ENCODE data around the gene FAR1. TPM values are rescaled to one million over a fixed set of nuclear protein-coding genes. Genes with fewer than 3 reads are reported as not detected.
"Not testable (repeated sequence)": the region's sequence is repeated elsewhere in the genome, so short reads cannot be mapped to it uniquely, and the experiment has no call there.

Gene FAR1, protein sequence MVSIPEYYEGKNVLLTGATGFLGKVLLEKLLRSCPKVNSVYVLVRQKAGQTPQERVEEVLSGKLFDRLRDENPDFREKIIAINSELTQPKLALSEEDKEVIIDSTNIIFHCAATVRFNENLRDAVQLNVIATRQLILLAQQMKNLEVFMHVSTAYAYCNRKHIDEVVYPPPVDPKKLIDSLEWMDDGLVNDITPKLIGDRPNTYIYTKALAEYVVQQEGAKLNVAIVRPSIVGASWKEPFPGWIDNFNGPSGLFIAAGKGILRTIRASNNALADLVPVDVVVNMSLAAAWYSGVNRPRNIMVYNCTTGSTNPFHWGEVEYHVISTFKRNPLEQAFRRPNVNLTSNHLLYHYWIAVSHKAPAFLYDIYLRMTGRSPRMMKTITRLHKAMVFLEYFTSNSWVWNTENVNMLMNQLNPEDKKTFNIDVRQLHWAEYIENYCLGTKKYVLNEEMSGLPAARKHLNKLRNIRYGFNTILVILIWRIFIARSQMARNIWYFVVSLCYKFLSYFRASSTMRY
- 41.0 and 81.3 TPM in 2 replicates for total RNA-seq

DNA sequence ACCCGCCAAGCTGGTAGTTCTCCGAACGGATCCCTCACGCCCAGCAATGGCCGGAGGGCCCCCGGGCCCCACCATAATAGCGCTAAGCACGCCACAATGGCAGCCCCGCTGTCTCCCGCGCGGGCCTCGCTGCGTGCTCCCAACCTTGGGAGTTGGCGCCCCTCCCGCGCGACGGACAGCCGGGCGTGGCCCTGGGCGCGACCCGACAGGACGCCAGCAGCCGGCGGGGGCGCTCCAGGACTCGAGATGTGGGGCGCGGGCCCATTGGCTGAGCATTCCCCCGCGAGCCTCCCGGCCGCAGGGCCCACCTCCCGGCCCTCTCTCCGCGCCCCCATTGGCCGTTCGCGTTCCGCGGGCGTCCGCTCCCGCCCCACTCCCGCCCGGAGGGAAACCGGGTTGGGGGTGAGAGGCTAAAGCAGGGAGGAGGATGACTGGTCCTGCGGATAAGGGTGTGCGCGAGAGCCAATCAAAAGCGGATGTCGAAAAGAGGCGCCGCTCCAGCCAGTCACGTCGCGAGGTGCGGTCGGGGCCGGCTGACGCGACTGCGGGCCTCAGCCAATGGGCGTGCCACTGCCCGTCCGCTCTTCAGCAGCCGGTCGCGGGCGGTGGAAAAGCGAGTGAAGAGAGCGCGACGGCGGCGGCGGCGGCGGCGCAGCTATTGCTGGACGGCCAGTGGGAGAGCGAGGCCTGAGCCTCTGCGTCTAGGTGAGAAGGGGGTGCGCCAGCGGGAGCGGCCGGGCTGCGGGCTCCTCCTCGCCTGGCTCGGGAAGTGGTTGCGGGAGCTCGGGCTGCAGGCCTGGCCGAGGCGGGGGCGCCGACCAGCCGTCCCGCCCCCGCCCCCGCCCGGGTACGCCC, at the start of gene FAR1:
Gene FAR1 (plus strand): TSS at position 567 of the 855 bp plus-strand sequence. CDS start 26,098 bp downstream, outside the sequence.
- peak; percentile 96 for DNase-seq (ENCODE audit: low read depth)

DNA sequence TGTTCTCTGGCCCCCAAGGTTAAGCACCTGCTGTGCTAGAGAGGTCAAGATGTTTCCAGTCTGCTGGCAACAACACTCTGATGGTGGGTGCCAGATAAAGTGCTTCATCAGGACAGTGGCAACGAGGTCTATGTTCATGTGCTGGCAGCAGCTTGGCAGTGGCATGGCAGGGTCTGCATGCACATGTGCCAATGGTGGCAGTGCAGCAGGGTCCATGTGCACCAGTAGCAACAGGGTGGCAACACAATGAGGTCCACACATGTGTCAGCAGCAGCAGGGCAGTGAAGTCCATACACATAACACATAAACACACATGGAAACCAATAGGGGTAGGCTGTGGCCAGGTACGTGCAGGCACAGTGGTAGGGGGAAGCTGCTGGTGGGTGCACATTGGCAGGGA, 48.4 kb upstream of the FAR1 start:
- no peak for DNase-seq (ENCODE audit: low read depth)

DNA sequence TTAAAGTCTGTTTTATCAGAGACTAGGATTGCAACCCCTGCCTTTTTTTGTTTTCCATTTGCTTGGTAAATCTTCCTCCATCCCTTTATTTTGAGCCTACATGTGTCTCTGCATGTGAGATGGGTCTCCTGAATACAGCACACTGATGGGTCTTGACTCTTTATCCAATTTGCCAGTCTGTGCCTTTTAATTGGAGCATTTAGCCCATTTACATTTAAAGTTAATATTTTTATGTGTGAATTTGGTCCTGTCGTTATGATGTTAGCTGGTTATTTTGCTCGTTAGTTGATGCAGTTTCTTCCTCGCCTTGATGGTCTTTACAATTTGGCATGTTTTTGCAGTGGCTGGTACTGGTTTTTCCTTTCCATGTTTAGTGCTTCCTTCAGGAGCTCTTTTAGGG, 41.6 kb upstream of the FAR1 start:
- not testable (repeated sequence) for DNase-seq (ENCODE audit: low read depth)

DNA sequence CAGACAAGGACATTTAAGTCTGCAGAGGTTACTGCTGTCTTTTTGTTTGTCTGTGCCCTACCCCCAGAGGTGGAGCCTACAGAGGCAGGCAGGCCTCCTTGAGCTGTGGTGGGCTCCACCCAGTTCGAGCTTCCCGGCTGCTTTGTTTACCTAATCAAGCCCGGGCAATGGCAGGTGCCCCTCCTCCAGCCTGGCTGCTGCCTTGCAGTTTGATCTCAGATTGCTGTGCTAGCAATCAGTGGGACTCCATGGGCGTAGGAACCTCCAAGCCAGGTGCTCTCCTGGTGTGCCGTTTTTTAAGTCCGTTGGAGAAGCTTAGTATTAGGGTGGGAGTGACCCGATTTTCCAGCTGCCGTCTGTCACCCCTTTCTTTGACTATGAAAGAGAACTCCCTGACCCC, 39.8 kb upstream of the FAR1 start:
- DNase-seq (ENCODE audit: low read depth), result not testable (repeated sequence)

DNA sequence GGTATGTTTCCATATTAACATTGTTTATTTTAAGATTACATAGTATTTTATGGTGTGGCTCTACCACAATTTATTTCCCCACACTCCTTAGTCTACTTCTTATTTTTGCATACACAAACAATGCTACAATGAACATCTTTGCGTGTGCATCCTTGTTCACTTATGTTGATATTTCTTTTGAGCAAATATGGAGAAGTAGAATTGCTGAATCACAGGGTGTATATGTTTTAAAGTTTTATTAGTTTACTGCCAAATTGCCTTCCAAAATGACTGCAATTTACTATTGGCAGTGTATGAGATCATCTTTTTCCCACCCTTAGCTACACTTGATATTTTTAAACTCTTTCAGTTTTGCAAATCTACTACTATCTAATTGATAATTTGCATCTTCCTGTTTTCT, 38.7 kb upstream of the FAR1 start:
- no peak for DNase-seq (ENCODE audit: low read depth)

DNA sequence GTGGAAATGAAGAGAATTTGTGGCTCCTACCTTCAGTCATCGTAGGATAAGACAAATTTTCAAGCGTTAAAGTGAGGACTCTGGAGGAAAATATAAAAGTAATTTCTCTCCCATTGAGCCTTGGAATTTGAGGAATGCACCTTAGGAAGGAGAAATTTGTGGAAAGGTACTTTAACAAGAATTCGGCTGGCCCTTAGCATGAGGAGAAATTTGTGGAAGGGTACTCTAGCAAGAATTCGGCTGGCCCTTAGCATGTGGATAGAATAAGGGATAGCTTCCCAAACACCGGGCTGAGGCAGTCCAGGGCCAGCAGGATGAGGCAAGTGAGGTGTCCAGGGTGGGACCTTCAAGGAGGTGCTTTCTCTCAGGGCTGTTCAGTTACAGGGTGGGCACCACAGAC, 33.2 kb upstream of the FAR1 start:
- DNase-seq (ENCODE audit: low read depth), result no peak

DNA sequence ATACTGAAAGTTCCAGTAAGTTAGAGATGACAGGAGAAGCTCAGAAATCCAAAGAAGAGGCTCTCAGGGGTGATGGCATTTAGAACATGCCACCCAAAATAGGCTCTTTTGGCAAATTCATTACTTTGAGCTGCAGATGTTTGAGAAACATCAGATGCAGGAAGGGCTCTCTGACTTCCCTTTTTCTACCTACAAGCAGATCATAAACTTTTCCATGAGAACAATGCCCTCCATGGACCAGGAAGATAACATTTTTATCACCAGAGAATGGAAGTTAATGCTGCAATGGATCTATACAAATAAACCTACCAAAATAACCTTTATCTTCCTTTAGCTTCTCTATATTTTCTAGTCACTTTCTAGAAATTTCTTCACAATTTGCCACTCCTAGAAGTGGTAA, 32.7 kb upstream of the FAR1 start:
- DNase-seq (ENCODE audit: low read depth), result no peak

DNA sequence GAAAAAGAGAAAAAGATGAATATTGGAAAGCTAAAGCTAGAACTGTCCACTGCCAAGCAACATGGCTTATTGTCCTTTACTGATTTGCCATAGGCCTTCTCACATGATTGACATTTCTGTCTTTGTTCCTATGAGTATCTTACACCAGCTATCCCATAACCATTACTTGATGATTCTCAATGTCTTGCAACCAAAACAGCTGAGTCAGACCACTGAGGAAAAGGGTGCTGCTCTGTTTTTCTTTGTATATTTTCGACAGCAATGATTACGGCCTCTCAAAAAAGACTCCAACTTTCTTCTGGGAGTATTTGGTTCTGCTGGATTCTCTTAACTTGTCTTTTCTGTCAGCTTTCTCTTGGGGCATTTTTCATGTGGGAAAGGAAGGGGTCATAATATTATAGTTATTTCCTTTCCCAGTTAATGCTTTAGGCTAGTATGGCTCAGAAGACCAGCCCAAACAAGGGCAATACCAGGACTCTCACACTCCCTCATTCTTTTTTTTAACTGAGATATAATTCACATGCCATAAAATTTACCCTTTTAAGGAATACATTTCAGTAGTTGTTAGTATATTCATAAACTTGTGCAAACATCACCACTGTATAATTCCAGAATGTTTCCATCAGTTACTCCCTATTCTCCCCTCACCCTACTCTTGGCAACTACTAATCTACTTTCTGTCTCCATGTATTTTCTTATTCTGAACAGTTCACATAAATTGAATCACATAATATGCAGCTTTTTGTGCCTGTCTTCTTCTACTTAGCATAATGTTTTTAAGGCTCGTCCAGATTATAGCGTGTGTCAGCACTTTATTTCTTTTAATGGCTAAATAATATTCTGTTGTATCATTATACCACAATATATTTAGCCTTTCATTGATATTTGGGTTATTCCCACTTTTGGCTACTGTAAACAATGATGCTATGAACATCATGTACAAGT, 31.1 kb upstream of the FAR1 start:
- DNase-seq (ENCODE audit: low read depth), result no peak

DNA sequence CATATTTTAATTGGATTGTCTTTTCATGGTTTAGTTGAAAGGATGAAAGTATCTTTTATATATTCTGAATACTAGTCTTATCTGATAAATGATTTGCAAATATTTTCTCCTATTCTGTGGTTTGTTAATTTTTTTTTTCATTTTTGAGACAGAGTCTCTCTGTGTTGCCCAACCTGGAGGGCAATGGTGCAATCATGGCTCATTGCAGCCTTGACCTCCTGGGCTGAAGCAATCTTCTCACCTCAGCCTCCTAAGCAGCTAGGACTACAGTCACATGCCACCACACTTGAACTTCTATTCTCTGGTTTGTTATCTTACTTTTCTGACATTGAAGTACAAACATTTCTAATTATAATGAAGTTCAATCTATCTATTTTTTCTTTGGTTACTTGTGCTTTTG, 30.0 kb upstream of the FAR1 start:
- DNase-seq (ENCODE audit: low read depth), result no peak

DNA sequence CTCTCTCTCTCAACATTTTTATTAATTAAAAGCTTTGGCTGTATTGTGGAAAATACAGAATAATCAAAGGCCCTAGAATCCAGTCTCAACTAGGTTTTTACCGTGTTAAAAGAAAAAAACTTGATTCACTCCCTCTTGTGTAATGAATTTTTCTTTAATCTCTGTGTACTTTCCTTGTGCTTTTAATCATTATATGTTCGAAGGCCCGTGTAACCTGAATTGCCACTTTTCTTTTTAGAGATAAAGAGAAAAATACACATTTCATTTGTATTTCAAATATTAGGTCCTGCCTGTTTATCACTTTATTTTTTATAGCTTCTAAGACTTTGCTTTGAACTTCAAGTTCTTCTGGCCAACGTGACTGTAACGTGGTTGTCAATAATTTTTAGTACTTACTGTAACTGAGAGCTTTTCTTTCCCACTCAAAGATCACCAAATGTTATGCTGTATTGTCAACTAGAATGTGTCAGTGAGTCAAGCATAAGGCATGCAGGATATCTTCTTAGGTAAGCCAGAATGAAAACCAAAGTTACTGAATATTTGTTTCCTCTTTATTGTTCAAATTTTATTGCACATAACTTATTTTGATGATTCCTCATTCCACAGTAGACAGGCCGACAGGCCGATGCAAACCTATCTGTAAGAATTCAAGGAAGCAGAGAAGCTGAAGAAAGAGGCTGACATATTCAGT, 23.3 kb upstream of the FAR1 start:
- peak; percentile 82 for DNase-seq (ENCODE audit: low read depth)

DNA sequence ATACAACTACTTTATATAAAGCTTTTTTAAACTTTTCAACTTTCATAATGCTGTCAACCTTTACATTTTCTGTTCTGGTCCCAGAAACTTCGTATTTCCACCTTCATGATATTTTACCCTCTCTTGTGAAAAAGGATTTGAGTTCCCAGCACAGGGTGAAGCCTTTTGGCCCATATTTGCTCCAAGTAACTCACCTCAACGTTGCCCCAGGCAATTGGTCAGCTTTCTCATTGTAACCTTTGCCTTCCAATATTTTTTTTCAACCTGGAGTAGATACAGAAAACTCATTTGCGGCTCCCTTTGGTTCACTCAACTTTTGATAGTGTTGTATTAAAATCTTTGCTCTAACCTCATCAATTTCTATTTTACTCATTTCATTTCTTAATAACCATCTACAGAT, 21.1 kb upstream of the FAR1 start:
- DNase-seq (ENCODE audit: low read depth), result no peak

DNA sequence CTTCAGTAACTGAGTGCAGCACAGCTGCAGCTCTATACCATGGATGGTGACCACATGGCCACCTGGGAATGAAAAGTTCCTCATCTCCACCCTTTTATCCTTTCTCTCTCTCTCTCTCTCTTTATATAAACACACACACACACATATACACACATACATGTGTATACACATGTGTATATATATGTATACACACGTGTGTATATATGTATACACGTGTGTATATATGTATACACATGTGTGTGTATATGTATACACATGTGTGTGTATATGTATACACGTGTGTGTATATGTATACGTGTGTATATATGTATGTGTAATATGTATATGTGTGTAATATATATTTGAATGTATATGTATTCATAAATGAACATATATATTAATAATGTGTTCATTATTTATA, 18.8 kb upstream of the FAR1 start:
- no peak for DNase-seq (ENCODE audit: low read depth)

DNA sequence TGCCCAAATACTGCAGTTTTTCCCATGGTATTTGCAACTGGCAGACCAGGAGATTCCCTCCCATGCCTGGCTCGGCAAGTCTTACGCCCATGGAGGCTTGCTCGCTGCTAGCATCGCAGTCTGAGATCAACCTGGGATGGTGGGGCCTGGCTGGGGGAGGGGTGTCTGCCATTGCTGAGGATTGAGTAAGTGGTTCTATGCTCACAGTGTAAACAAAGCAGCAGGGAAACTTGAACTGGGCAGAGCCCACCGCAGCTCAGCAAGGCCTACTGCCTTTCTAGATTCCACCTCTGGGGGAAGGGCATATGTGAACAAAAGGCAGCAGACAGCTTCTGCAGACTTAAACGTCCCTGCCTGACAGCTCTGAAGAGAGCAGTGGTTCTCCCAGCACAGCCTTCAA, 17.0 kb upstream of the FAR1 start:
- DNase-seq (ENCODE audit: low read depth), result not testable (repeated sequence)

DNA sequence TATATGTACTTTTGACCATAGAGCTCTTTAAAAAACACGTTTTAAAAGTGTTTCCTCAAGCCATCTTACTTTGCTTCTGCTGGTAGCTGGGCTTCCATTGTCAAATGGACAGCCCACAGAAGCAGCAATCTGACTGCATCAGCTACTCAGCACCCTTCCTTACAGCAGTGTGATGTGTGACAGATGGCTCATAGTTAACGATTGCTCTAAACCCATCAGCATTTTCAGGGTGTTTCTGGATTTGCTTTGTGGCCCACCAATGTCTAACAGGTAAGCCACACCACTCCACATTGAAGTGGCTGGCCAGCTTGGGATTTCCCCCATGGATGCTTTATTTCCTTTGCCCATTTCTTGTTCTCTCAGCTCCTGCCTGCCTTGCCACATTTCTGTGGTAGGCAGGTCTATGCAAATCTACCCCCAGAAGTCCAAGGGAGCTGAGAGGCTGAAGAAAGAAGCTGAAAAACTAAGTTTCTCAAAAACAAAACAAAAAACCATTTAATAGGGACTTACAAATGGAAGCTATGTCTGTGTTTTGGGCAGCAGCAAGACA, 7.3 kb upstream of the FAR1 start:
- DNase-seq (ENCODE audit: low read depth), result no peak

DNA sequence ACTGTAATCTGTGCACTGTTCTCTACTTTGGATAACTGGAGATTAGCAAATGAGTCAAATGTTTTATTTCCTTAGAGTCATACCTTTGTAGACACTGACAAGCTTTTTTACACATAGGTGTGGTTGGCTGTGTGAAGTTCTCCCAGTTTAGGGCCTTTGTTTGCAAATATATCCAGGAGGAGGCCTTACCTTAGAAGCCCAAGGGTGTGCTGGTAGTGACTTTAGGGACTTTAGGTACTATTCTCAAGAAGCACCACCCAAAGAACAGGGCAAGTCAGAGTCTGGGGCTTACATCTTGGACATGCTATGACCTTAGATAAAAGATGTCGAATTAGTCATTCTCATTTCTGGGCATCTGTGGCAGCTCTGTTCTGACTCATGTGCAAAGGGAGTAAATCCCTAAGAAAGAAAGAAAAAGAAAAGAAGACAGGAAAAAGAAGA, 4.8 kb upstream of the FAR1 start:
- peak; percentile 29 for DNase-seq (ENCODE audit: low read depth)

DNA sequence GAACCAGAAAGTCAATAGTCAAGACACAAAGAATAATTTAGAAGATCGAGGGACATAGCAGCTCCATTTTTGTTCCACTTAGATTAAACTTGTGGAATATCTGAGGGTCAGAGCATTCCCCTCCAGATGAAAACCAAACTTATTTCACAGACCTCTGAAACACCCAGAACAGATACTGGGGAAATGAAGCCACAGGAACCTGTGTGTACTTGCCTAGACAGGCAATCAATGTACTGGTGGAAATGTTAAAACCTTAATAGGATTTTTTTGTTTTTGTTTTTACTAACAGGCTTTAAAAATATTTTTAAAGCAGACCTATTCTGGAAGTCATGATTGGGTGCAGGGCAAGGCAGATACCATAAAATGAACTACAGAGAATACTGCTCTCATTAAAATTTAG, 4.1 kb upstream of the FAR1 start:
- DNase-seq (ENCODE audit: low read depth), result no peak

DNA sequence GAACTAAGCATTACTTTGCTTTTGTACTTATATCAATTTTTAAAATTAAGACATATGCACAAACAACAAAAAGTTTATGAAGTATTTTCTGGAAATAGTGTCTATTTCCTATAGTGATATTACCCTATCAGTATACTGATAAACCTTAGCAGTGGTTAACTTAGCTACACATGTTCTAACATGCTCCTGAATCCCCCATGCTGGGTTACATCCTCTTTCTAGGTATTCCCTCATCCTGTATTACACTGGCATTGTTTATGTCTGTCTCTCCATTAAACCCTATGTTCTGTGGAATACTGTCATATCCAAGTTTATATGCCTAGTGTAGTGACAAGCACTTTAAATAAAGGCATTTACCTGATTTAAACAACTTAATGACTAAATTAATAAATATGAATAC, 1.8 kb upstream of the FAR1 start:
- no peak for DNase-seq (ENCODE audit: low read depth)

DNA sequence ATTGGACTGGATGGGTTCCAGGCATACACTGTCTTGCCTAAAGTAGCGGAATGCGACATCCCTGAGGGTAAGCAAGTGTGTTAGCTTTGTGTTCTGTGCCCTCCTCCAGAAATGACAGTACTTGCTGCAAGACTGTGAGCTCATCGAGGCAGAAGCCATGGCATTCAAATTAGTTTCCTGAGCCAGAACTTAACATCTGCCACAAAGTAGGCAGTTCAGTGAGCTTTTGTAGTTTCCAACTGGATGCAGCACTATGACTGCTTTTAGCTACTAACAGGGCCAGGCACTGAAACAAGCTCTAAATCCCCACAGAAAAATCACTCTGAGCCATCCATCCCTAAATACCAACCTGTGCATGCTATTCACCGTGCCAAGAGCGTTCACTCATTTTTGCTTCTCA, 1.2 kb upstream of the FAR1 start:
- DNase-seq (ENCODE audit: low read depth), result no peak

DNA sequence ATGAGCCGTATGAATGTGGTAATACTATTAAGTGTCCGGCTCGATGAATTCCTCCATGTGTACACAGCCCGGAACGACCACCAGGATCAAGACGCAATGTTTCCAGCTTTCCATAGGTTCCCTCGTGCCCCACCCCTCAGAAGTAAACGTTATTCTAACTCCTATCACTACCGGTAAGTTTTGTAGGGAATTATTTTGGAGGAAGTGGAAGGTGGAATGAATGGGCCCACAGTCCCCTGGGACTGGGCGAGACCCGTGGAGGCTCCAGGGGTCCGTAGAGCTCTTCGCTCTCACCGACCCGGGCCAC, 720 bp upstream of the FAR1 start:
- DNase-seq (ENCODE audit: low read depth), result no peak

DNA sequence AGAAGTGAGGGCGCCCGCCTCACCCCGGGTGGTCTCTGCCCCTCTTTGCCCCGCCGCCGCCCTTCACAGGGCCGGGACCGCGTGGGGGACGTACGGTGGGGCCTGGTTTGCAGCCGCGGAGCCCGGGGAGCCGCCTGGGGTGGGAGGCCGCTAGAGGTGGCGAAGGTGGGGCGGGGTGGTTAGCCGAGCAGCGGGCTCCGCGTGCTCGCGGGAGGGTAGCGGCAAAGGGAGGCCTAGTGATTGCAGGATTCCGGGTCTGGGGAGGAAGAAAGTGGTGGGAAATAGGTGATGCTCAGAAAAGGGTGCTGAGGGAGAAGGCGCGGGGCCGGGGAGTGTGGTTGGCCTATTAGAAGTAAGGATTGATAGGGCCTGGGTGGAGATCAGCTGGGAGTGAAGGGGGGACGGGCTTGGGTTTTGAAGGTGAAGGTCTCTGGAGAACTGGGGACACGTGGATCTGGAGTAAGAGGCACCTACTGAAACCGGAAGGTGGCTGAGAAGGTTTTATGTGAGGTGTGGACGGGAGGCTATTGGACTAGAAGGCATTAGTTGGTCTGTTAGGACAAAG, 571 bp downstream of the FAR1 start:
- peak; percentile 46 for DNase-seq (ENCODE audit: low read depth)

Measured in renal cortical epithelial cell (primary cell).